Measurements from ENCODE around the gene SNRPD2.

GRCh38 chr19:45637890-45638667, 53.7 kb downstream of the SNRPD2 start:
- TF ChIP-seq CTCF (IDR thresholded peaks at IDR 0.05) (no peak), POLR2AphosphoS5 (IDR thresholded peaks at IDR 0.05) (no peak), POLR2A (IDR thresholded peaks at IDR 0.05) (no peak)

Data from gastroesophageal sphincter (tissue), 3 donors.